PC-9 (cell line): ENCODE data around the gene SUGP1. TPM values are rescaled to one million over a fixed set of nuclear protein-coding genes. Genes with fewer than 3 reads are reported as not detected.

Source experiments
- BruUV-seq: library from RNA; stranded (reverse); fragments of 400-500 nt; replicated peaks from 2 replicates; lab custom pipeline; 2021; lab: Mats Ljungman, UMichigan
- CTCF ChIA-PET: fragments of 300-600 bp; sonication (Branson Sonifier 250); formaldehyde crosslinking; loops from one replicate; lab custom pipeline; 2022; ENCODE audit warnings: antibody characterized with exemption; lab: Charles Lee
- POLR2A ChIA-PET: fragments of 300-600 bp; sonication (Branson Sonifier 250); formaldehyde crosslinking; loops from one replicate; lab custom pipeline; 2022; ENCODE audit warnings: antibody characterized with exemption; ENCODE audit not compliant: unreplicated experiment; lab: Charles Lee
- DNase-seq, 2 experiments: peaks; one replicate each; pipeline versions ENCODE4 v3.0.0 to v3.0.0-alpha.2; 2015 to 2022; ENCODE audit warnings: mixed read lengths in 1 of 2
- H2AFZ ChIP-seq: fragments of 200-600 bp; sonication (generic); 2 replicates; pipeline ENCODE4 v1.8.1; 2017; ENCODE audit warnings: antibody characterized with exemption
- H3F3A ChIP-seq: fragments of 200-600 bp; sonication (generic); 2 replicates; pipeline ENCODE4 v1.8.1; 2017; ENCODE audit warnings: antibody characterized with exemption, mild to moderate bottlenecking, low read depth; ENCODE audit not compliant: insufficient read depth
- H3K27ac ChIP-seq: fragments of 200-600 bp; sonication (generic); 2 replicates; pipeline ENCODE4 v1.6.1; 2016; ENCODE audit warnings: mixed run types
- H3K27me3 ChIP-seq: fragments of 200-600 bp; sonication (generic); 2 replicates; pipeline ENCODE4 v1.6.1; 2016; ENCODE audit warnings: low read depth, mixed run types; ENCODE audit not compliant: insufficient read depth
- H3K36me3 ChIP-seq: fragments of 200-600 bp; sonication (generic); 2 replicates; pipeline ENCODE4 v1.6.1; 2016; ENCODE audit warnings: low read depth, mixed run types
- H3K4me1 ChIP-seq: fragments of 200-600 bp; sonication (generic); replicated peaks from 2 replicates; pipeline ENCODE4 v1.6.1; 2016; ENCODE audit warnings: mixed run types; ENCODE audit not compliant: insufficient read depth
- H3K4me2 ChIP-seq: fragments of 200-600 bp; sonication (generic); 2 replicates; pipeline ENCODE4 v1.6.1; 2017; ENCODE audit warnings: mixed run types
- H3K4me3 ChIP-seq: fragments of 200-600 bp; sonication (generic); 2 replicates; pipeline ENCODE4 v1.6.1; 2016; ENCODE audit warnings: mixed run types
- H3K79me2 ChIP-seq: fragments of 200-600 bp; sonication (generic); 2 replicates; pipeline ENCODE4 v1.6.1; 2017; ENCODE audit warnings: low read depth, mixed run types
- H3K9me2 ChIP-seq: fragments of 200-600 bp; sonication (generic); 2 replicates; pipeline ENCODE4 v1.8.1; 2017; ENCODE audit warnings: mild to moderate bottlenecking; ENCODE audit not compliant: insufficient read depth
- H3K9me3 ChIP-seq: fragments of 200-600 bp; sonication (generic); 2 replicates; pipeline ENCODE4 v1.8.1; 2016; ENCODE audit warnings: low read depth; ENCODE audit not compliant: insufficient read depth
- H4K20me1 ChIP-seq: fragments of 200-600 bp; sonication (generic); 2 replicates; pipeline ENCODE4 v1.8.1; 2017; ENCODE audit not compliant: insufficient read depth
- CTCF ChIP-seq: fragments of 200-600 bp; sonication (generic); conservative IDR thresholded peaks from 2 replicates; pipeline ENCODE4 v1.6.1; 2017; ENCODE audit warnings: mixed run types, antibody characterized with exemption, mild to moderate bottlenecking, moderate library complexity
- EZH2 ChIP-seq: fragments of 200-600 bp; sonication (generic); IDR thresholded peaks from 2 replicates; pipeline ENCODE4 v1.8.0; 2017; ENCODE audit warnings: antibody characterized with exemption, low read depth
- intact Hi-C: fragments of 100-400 bp; cut with micrococcal nuclease; formaldehyde crosslinking; loops from one replicate; pipeline ENCODE4 v1.10.0; 2022; ENCODE audit not compliant: unreplicated experiment
- total RNA-seq: library from RNA; stranded (reverse); gene quantifications from 2 replicates; pipeline ENCODE4 v1.2.3, GENCODE V29; 2021

Gene SUGP1
- total RNA-seq, 1 experiment from 2014 or later, result 56.7 TPM

- Histone ChIP-seq H2AFZ (peak overlapping the region; percentile 88), H3F3A (peaks cover 4% of the 10 kb centered on the region), H3K4me1 (peaks cover 23% of the 10 kb centered on the region), H3K36me3 (peaks cover 15% of the 10 kb centered on the region), H3K4me3 (peak overlapping the region; percentile 93), H3K27me3 (no peaks in the 10 kb centered on the region), H3K79me2 (peaks cover 92% of the 10 kb centered on the region), H3K9me2 (no peaks in the 10 kb centered on the region), H3K4me2 (peak overlapping the region; percentile 97), H4K20me1 (peaks cover 20% of the 10 kb centered on the region; the same call in 1 of the 2 replicates), H3K27ac (peak overlapping the region; percentile 71), H3K9me3 (no peaks in the 10 kb centered on the region)
- CTCF ChIA-PET, result no interaction called here
- TSS peak; percentile 20 for BruUV-seq
- POLR2A ChIA-PET, result no interaction called here
- DNase-seq, result no peak
- no peak for TF ChIP-seq EZH2
- TF ChIP-seq CTCF, result no peak; the same call in 1 of the 2 replicates
- intact Hi-C loops, result loop anchor here (5.0 kb wide), 1 partner anchor 129 kb away; the partner anchor contains the start of genes BORCS8 and RFXANK
These were observed 850 bp upstream of the SUGP1 start for GRCh38 chr19:19321141-19321577.

DNA sequence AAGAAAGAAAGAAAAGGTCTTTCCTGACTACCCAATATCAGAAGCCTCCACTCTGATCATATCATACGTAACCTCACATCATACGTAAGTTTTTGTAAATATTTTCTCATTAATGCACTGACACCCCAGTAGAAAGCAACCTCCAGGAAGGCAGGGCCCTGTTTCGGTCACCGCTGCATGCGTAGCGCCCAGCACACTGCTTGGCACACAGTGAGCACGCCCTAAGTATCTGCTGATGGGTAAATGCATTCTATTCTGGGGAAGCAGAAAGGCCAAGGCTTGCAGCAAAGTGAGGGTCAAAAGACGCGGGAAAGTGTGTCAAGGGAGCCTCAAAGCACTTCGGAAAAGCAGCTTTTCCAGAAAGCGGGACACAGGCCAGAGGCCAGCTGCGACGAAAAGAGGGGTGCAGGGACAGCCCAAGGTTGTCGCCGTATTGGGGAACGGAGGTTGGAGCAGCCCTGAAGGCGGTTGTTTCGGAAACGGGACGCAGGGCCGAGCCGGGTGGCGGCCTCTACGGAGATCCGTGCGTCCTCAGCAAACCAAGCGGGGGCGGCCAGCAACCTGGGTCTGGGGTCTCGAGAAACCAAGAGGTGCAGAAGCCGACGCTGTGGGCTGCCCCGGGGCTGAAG is 463 bp downstream of the SUGP1 start:
- peaks cover 15% of the 10 kb centered on the region for H3K36me3 ChIP-seq
- H3K4me3 ChIP-seq, result peak overlapping the region; percentile 93
- TF ChIP-seq CTCF (no peak), EZH2 (no peak)
- no peak overlapping the region for H3K27ac ChIP-seq
- peak overlapping the region; percentile 97 for H3K4me2 ChIP-seq
- H4K20me1 ChIP-seq, result peaks cover 13% of the 10 kb centered on the region; the same call in 1 of the 2 replicates
- H3K9me3 ChIP-seq, result no peaks in the 10 kb centered on the region
- H3K4me1 ChIP-seq, result peaks cover 23% of the 10 kb centered on the region
- no peaks in the 10 kb centered on the region for H3K27me3 ChIP-seq
- H3K79me2 ChIP-seq, result peaks cover 80% of the 10 kb centered on the region
- POLR2A ChIA-PET, result no interaction called here
- H3F3A ChIP-seq, result peaks cover 4% of the 10 kb centered on the region
- peak overlapping the region; percentile 88 for H2AFZ ChIP-seq
- H3K9me2 ChIP-seq, result no peaks in the 10 kb centered on the region
- CTCF ChIA-PET, result interaction anchor here (0.7 kb wide), 1 partner anchor 14 kb away, joined by 18 read pairs; no protein-coding TSS in a partner anchor
- intact Hi-C loops, result loop anchor here (5.0 kb wide), 1 partner anchor 128 kb away; the partner anchor contains the start of genes BORCS8 and RFXANK
- BruUV-seq, result TSS peak; percentile 48
- DNase-seq, result no peak

DNA sequence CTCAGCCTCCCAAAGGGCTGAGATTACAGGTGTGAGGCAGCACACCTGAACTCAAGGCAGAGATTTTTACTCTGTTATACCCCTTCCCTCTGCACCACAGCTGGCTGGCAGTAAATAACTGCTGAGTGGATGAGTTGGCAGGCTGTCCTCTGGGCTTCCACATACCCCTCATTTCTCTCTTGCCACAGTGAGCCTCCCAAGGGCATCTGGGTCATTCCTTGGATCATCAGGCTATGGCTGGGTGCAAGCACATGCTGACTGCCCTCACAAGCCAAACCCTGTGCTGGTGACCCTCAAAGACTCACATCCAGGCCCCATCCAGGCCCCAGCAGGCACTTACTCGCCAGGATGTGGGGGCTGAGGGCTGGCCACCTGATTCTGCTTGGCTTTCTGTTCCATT is 4.2 kb downstream of the SUGP1 start:
- ChIA-PET CTCF (no interaction called here), POLR2A (no interaction called here)
- Histone ChIP-seq H3K36me3 (0 out of 2 replicates have a peak, but pooled peaks cover 10% of the 10 kb centered on the region), H3K27ac (no peak overlapping the region), H3K4me2 (no peak overlapping the region), H3K4me1 (peaks cover 12% of the 10 kb centered on the region), H2AFZ (no peak overlapping the region), H4K20me1 (no peaks in the 10 kb centered on the region), H3K27me3 (no peaks in the 10 kb centered on the region), H3F3A (0 out of 2 replicates have a peak, but pooled peaks cover 3% of the 10 kb centered on the region), H3K9me2 (no peaks in the 10 kb centered on the region), H3K79me2 (peaks cover 49% of the 10 kb centered on the region), H3K4me3 (no peak overlapping the region), H3K9me3 (no peaks in the 10 kb centered on the region)
- intact Hi-C loops, result no loop called here
- no peak for TF ChIP-seq EZH2
- no peak for TF ChIP-seq CTCF
- no peak for DNase-seq
- BruUV-seq, result no TSS peak
